GM12878 (cell line): Measurements from ENCODE around the gene ZBTB44.
"Not testable (repeated sequence)": the region's sequence is repeated elsewhere in the genome, so short reads cannot be mapped to it uniquely, and the experiment has no call there.

Experiments
- CHD2 ChIP-seq: IDR thresholded peaks from 2 replicates; pipeline ENCODE4 v1.6.1; 2011; ENCODE audit warnings: low read depth, low read length, improper control_type of control experiment, borderline replicate concordance
- EZH2 ChIP-seq: IDR thresholded peaks from 2 replicates; pipeline ENCODE4 v1.6.1; 2012; ENCODE audit warnings: low read depth, mild to moderate bottlenecking, control low read depth, inconsistent platforms, low read length, borderline replicate concordance; ENCODE audit not compliant: control insufficient read depth
- FOS ChIP-seq: IDR thresholded peaks from 3 replicates; pipeline ENCODE4 v1.6.1; 2011; ENCODE audit warnings: borderline replicate concordance; ENCODE audit not compliant: insufficient read length; ENCODE audit errors: extremely low read depth
- NR2C2 ChIP-seq: IDR thresholded peaks from 2 replicates; pipeline ENCODE4 v1.6.1; 2011; ENCODE audit warnings: borderline replicate concordance, low read depth; ENCODE audit not compliant: control insufficient read depth, insufficient read length
- POLR2A ChIP-seq: IDR thresholded peaks from 2 replicates; pipeline ENCODE4 v1.6.1; 2011; ENCODE audit warnings: low read depth, mild to moderate bottlenecking, low read length
- RCOR1 ChIP-seq: conservative IDR thresholded peaks from 2 replicates; pipeline ENCODE4 v1.6.1; 2012; ENCODE audit warnings: low read depth, low read length, improper control_type of control experiment
- TARDBP ChIP-seq: IDR thresholded peaks from 2 replicates; pipeline ENCODE4 v1.6.1; 2016; ENCODE audit warnings: borderline replicate concordance
- ZNF274 ChIP-seq: IDR thresholded peaks from one replicate; pipeline ENCODE4 v1.8.0; 2011; ENCODE audit not compliant: insufficient read length, insufficient read depth
- TF ChIP-seq, protein P1 (sequence below), 3 experiments: IDR thresholded peaks in 2 of 3; conservative IDR thresholded peaks in 1 of 3; 2 replicates each; pipeline ENCODE4 v1.5.1; 2011; ENCODE audit warnings: low read depth in 3 of 3, low read length in 3 of 3, mild to moderate bottlenecking in 3 of 3, control low read depth in 2 of 3, moderate library complexity in 2 of 3, inconsistent platforms in 1 of 3, mixed read lengths in 1 of 3; ENCODE audit not compliant: control insufficient read depth in 2 of 3, insufficient read depth in 1 of 3; ENCODE audit errors: extremely low read depth in 1 of 3
- TF ChIP-seq, protein P2 (sequence below): fragments of 150-350 bp; IDR thresholded peaks from 2 replicates; pipeline ENCODE4 v1.6.1; 2016; ENCODE audit warnings: low read depth, low read length

GRCh38 chr11:130245375-130245774, 69.3 kb downstream of the ZBTB44 start:
- TF ChIP-seq, protein P1, sequence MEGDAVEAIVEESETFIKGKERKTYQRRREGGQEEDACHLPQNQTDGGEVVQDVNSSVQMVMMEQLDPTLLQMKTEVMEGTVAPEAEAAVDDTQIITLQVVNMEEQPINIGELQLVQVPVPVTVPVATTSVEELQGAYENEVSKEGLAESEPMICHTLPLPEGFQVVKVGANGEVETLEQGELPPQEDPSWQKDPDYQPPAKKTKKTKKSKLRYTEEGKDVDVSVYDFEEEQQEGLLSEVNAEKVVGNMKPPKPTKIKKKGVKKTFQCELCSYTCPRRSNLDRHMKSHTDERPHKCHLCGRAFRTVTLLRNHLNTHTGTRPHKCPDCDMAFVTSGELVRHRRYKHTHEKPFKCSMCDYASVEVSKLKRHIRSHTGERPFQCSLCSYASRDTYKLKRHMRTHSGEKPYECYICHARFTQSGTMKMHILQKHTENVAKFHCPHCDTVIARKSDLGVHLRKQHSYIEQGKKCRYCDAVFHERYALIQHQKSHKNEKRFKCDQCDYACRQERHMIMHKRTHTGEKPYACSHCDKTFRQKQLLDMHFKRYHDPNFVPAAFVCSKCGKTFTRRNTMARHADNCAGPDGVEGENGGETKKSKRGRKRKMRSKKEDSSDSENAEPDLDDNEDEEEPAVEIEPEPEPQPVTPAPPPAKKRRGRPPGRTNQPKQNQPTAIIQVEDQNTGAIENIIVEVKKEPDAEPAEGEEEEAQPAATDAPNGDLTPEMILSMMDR (IDR thresholded peaks at IDR 0.05 in 2 of 3, conservative IDR thresholded peaks at IDR 0.05 in 1 of 3; ENCODE audit: control insufficient read depth in 2 of 3, extremely low read depth in 1 of 3, insufficient read depth in 1 of 3, low read depth in 3 of 3, low read length in 3 of 3) = not testable (repeated sequence)
- TF ChIP-seq FOS, EZH2, POLR2A, CHD2, TARDBP, NR2C2, RCOR1, ZNF274: not testable (repeated sequence)
- TF ChIP-seq, protein P2, sequence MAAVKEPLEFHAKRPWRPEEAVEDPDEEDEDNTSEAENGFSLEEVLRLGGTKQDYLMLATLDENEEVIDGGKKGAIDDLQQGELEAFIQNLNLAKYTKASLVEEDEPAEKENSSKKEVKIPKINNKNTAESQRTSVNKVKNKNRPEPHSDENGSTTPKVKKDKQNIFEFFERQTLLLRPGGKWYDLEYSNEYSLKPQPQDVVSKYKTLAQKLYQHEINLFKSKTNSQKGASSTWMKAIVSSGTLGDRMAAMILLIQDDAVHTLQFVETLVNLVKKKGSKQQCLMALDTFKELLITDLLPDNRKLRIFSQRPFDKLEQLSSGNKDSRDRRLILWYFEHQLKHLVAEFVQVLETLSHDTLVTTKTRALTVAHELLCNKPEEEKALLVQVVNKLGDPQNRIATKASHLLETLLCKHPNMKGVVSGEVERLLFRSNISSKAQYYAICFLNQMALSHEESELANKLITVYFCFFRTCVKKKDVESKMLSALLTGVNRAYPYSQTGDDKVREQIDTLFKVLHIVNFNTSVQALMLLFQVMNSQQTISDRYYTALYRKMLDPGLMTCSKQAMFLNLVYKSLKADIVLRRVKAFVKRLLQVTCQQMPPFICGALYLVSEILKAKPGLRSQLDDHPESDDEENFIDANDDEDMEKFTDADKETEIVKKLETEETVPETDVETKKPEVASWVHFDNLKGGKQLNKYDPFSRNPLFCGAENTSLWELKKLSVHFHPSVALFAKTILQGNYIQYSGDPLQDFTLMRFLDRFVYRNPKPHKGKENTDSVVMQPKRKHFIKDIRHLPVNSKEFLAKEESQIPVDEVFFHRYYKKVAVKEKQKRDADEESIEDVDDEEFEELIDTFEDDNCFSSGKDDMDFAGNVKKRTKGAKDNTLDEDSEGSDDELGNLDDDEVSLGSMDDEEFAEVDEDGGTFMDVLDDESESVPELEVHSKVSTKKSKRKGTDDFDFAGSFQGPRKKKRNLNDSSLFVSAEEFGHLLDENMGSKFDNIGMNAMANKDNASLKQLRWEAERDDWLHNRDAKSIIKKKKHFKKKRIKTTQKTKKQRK = not testable (repeated sequence)
